IgD-negative memory B cell (primary cell): ENCODE data around the gene NOSIP. TPM values are rescaled to one million over a fixed set of nuclear protein-coding genes. Genes with fewer than 3 reads are reported as not detected.

Experiments used
- polyA plus RNA-seq: library from polyadenylated mRNA; unstranded; fragments of 300-500 nt; fragmentation: Illumina TruSeq; gene quantifications from one replicate; pipeline ENCODE4 v1.2.3, GENCODE V29; 2021

Gene NOSIP
- polyA plus RNA-seq, 1 donor from 2014 or later, result 144 TPM

Other genes starting within 250 kb of the NOSIP start
- 754 TPM for gene CD37, start 245.2 kb downstream of the NOSIP start, polyA plus RNA-seq
- 6.3 TPM for gene TEAD2, start 218.1 kb downstream of the NOSIP start, polyA plus RNA-seq
- 1.1 TPM for gene DKKL1, start 216.7 kb downstream of the NOSIP start, polyA plus RNA-seq
- gene KASH5, start 192.3 kb downstream of the NOSIP start, polyA plus RNA-seq, result not detected
- not detected for gene PTH2, start 157.1 kb downstream of the NOSIP start, polyA plus RNA-seq
- gene GFY, start 155.2 kb downstream of the NOSIP start, polyA plus RNA-seq, result not detected
- gene SLC17A7, start 139.0 kb downstream of the NOSIP start, polyA plus RNA-seq, result not detected
- 98.8 TPM for gene PIH1D1, start 128.7 kb downstream of the NOSIP start, polyA plus RNA-seq
- gene ALDH16A1, start 127.3 kb downstream of the NOSIP start, polyA plus RNA-seq, result 67.5 TPM
- gene FLT3LG, start 106.3 kb downstream of the NOSIP start, polyA plus RNA-seq, result 24.3 TPM
- gene RPL13A, start 92.9 kb downstream of the NOSIP start, polyA plus RNA-seq, result 3,792 TPM
- 3,702 TPM for gene RPS11, start 84.1 kb downstream of the NOSIP start, polyA plus RNA-seq
- 60.8 TPM for gene FCGRT, start 67.9 kb downstream of the NOSIP start, polyA plus RNA-seq
- 3.1 TPM for gene RCN3, start 52.6 kb downstream of the NOSIP start, polyA plus RNA-seq
- gene PRRG2, start 760 bp upstream of the NOSIP start, polyA plus RNA-seq, result 0.26 TPM
- gene PRR12, start 10.6 kb upstream of the NOSIP start, polyA plus RNA-seq, result 0.70 TPM
- 18.4 TPM for gene RRAS, start 59.6 kb upstream of the NOSIP start, polyA plus RNA-seq
- 3.4 TPM for gene SCAF1, start 61.7 kb upstream of the NOSIP start, polyA plus RNA-seq
- gene IRF3, start 85.3 kb upstream of the NOSIP start, polyA plus RNA-seq, result 66.0 TPM
- gene BCL2L12, start 85.4 kb upstream of the NOSIP start, polyA plus RNA-seq, result 16.8 TPM
- 187 TPM for gene PRMT1, start 96.7 kb upstream of the NOSIP start, polyA plus RNA-seq
- 0.65 TPM for gene ADM5, start 109.0 kb upstream of the NOSIP start, polyA plus RNA-seq
- not detected for gene CPT1C, start 110.6 kb upstream of the NOSIP start, polyA plus RNA-seq
- gene TSKS, start 182.8 kb upstream of the NOSIP start, polyA plus RNA-seq, result 0.15 TPM
- 6.5 TPM for gene AP2A1, start 186.4 kb upstream of the NOSIP start, polyA plus RNA-seq
- 6.6 TPM for gene FUZ, start 232.7 kb upstream of the NOSIP start, polyA plus RNA-seq
- gene MED25, start 237.7 kb upstream of the NOSIP start, polyA plus RNA-seq, result 54.7 TPM